ENCODE data around the gene PLA2G4E. TPM values are rescaled to one million over a fixed set of nuclear protein-coding genes. Genes with fewer than 3 reads are reported as not detected.

Gene PLA2G4E
- total RNA-seq, 1 donor from 2014 or later = 1.0 TPM

GRCh38 chr15:42011074-42011473 lies 9.8 kb downstream of the PLA2G4E start:
- Mint-ChIP-seq H3K36me3 (ENCODE audit: unreplicated experiment) (peaks cover 5% of the 10 kb centered on the region), H3K4me3 (ENCODE audit: unreplicated experiment) (no peak overlapping the region), H3K9me3 (ENCODE audit: unreplicated experiment) (peaks cover 1% of the 10 kb centered on the region), H3K27me3 (ENCODE audit: unreplicated experiment) (peaks cover 2% of the 10 kb centered on the region), H3K27ac (ENCODE audit: unreplicated experiment) (no peak overlapping the region), H3K4me1 (ENCODE audit: low read depth, unreplicated experiment) (no peaks in the 10 kb centered on the region)
- TF ChIP-seq, protein P1, sequence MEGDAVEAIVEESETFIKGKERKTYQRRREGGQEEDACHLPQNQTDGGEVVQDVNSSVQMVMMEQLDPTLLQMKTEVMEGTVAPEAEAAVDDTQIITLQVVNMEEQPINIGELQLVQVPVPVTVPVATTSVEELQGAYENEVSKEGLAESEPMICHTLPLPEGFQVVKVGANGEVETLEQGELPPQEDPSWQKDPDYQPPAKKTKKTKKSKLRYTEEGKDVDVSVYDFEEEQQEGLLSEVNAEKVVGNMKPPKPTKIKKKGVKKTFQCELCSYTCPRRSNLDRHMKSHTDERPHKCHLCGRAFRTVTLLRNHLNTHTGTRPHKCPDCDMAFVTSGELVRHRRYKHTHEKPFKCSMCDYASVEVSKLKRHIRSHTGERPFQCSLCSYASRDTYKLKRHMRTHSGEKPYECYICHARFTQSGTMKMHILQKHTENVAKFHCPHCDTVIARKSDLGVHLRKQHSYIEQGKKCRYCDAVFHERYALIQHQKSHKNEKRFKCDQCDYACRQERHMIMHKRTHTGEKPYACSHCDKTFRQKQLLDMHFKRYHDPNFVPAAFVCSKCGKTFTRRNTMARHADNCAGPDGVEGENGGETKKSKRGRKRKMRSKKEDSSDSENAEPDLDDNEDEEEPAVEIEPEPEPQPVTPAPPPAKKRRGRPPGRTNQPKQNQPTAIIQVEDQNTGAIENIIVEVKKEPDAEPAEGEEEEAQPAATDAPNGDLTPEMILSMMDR (IDR thresholded peaks at IDR 0.05; ENCODE audit: partially characterized antibody, unreplicated experiment) = no peak
- no peak for DNase-seq

DNA sequence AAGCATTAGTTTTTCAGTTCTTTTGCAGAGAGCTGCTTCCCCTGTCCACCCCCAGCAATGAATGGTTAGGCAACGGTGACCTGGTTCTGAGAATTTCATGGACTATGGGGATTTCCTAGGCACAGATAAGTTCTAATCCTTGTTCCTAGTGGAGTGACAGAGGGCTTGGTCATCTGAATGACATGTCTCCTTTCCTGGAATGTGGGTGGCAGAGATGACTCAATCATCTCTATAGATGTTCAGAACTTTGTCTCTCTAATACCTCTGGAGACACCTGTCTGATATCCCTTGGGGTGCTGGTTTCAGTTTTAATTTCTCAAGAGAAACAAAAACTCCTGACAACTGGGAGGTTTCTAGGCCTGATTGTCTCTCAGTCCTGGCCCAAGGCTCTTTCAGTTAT lies 10.4 kb downstream of the PLA2G4E start:
- peaks cover 3% of the 10 kb centered on the region for H3K27me3 Mint-ChIP-seq (ENCODE audit: unreplicated experiment)
- no peak overlapping the region for H3K27ac Mint-ChIP-seq (ENCODE audit: unreplicated experiment)
- TF ChIP-seq, protein P1 (IDR thresholded peaks at IDR 0.05; ENCODE audit: partially characterized antibody, unreplicated experiment) = no peak
- peaks cover 1% of the 10 kb centered on the region for H3K9me3 Mint-ChIP-seq (ENCODE audit: unreplicated experiment)
- H3K4me1 Mint-ChIP-seq (ENCODE audit: low read depth, unreplicated experiment) = no peaks in the 10 kb centered on the region
- no peak overlapping the region for H3K4me3 Mint-ChIP-seq (ENCODE audit: unreplicated experiment)
- peaks cover 5% of the 10 kb centered on the region for H3K36me3 Mint-ChIP-seq (ENCODE audit: unreplicated experiment)
- no peak for DNase-seq

- H3K9me3 Mint-ChIP-seq (ENCODE audit: unreplicated experiment) = peaks cover 1% of the 10 kb centered on the region
- no peaks in the 10 kb centered on the region for H3K4me1 Mint-ChIP-seq (ENCODE audit: low read depth, unreplicated experiment)
- no peaks in the 10 kb centered on the region for H3K36me3 Mint-ChIP-seq (ENCODE audit: unreplicated experiment)
- H3K27ac Mint-ChIP-seq (ENCODE audit: unreplicated experiment) = no peak overlapping the region
- DNase-seq = no peak
- peaks cover 3% of the 10 kb centered on the region for H3K27me3 Mint-ChIP-seq (ENCODE audit: unreplicated experiment)
- TF ChIP-seq, protein P1 (IDR thresholded peaks at IDR 0.05; ENCODE audit: partially characterized antibody, unreplicated experiment) = no peak
- H3K4me3 Mint-ChIP-seq (ENCODE audit: unreplicated experiment) = no peak overlapping the region
These were observed 11.4 kb downstream of the PLA2G4E start for GRCh38 chr15:42009474-42009873.

- DNase-seq = no peak
- Mint-ChIP-seq H3K4me3 (ENCODE audit: unreplicated experiment) (no peak overlapping the region), H3K27ac (ENCODE audit: unreplicated experiment) (no peak overlapping the region), H3K27me3 (ENCODE audit: unreplicated experiment) (peaks cover 3% of the 10 kb centered on the region), H3K36me3 (ENCODE audit: unreplicated experiment) (no peaks in the 10 kb centered on the region), H3K4me1 (ENCODE audit: low read depth, unreplicated experiment) (no peaks in the 10 kb centered on the region), H3K9me3 (ENCODE audit: unreplicated experiment) (peaks cover 1% of the 10 kb centered on the region)
- TF ChIP-seq, protein P1 (IDR thresholded peaks at IDR 0.05; ENCODE audit: partially characterized antibody, unreplicated experiment) = no peak
These were observed 11.8 kb downstream of the PLA2G4E start for GRCh38 chr15:42009022-42009421.

DNA sequence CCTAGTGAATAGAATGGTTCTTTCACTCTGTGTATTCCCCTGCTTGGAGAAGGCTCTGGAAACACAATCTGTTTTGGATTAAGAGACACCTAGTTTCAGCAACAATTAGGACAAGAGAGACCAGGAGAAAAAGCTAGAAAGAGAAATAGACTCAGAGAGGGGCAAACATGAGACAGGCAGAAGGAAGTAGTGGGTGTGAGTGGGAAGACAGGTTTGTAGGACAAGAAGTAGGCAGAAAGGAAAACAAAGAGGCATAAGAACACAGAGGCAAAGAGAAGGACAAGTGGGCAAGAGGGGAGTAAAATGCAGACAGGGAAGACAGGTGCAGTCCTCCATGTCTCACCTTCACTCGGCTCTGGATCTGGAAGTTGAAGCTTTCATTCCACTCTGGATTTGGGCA lies 13.5 kb downstream of the PLA2G4E start:
- Mint-ChIP-seq H3K27me3 (ENCODE audit: unreplicated experiment) (peaks cover 3% of the 10 kb centered on the region), H3K9me3 (ENCODE audit: unreplicated experiment) (peaks cover 1% of the 10 kb centered on the region), H3K36me3 (ENCODE audit: unreplicated experiment) (no peaks in the 10 kb centered on the region), H3K4me1 (ENCODE audit: low read depth, unreplicated experiment) (no peaks in the 10 kb centered on the region), H3K27ac (ENCODE audit: unreplicated experiment) (no peak overlapping the region), H3K4me3 (ENCODE audit: unreplicated experiment) (no peak overlapping the region)
- no peak for DNase-seq
- TF ChIP-seq, protein P1 (IDR thresholded peaks at IDR 0.05; ENCODE audit: partially characterized antibody, unreplicated experiment) = no peak

All from glutamatergic neuron (in vitro differentiated cells).